Measurements from ENCODE around the gene AHRR.

The AHRR gene

GRCh38 chr5:440401-441201, 119.1 kb downstream of the AHRR start:
- peaks cover 5% of the 10 kb centered on the region for H3K4me1 ChIP-seq
- H3K4me2 ChIP-seq (ENCODE audit: low read length): no peak overlapping the region
- no peak overlapping the region for H3K9ac ChIP-seq
- H3K27me3 ChIP-seq (ENCODE audit: control insufficient read depth, insufficient read depth, low read length): no peaks in the 10 kb centered on the region
- H2AFZ ChIP-seq: no peak overlapping the region
- no peak for TF ChIP-seq CTCF (IDR thresholded peaks at IDR 0.05)
- no peak overlapping the region for H3K27ac ChIP-seq
- peaks cover 14% of the 10 kb centered on the region for H3K79me2 ChIP-seq
- H3K9me3 ChIP-seq (ENCODE audit: control insufficient read depth, low read length): no peaks in the 10 kb centered on the region
- no peak overlapping the region for H3K4me3 ChIP-seq (ENCODE audit: low read depth, low read length)
- H3K36me3 ChIP-seq (ENCODE audit: control insufficient read depth, insufficient read depth, low read length): no peaks in the 10 kb centered on the region

GRCh38 chr5:441996-442334, 120.5 kb downstream of the AHRR start:
- Histone ChIP-seq H3K9ac (no peak overlapping the region), H3K27me3 (ENCODE audit: control insufficient read depth, insufficient read depth, low read length) (no peaks in the 10 kb centered on the region), H3K9me3 (ENCODE audit: control insufficient read depth, low read length) (no peaks in the 10 kb centered on the region), H3K79me2 (peaks cover 20% of the 10 kb centered on the region), H3K4me3 (ENCODE audit: low read depth, low read length) (peak overlapping the region; percentile 87), H3K36me3 (ENCODE audit: control insufficient read depth, insufficient read depth, low read length) (no peaks in the 10 kb centered on the region), H3K27ac (no peak overlapping the region), H3K4me1 (peaks cover 5% of the 10 kb centered on the region), H2AFZ (peak overlapping the region; percentile 95), H3K4me2 (ENCODE audit: low read length) (peak overlapping the region; percentile 98)
- no peak for TF ChIP-seq CTCF (IDR thresholded peaks at IDR 0.05)

GRCh38 chr5:442335-443238, 121.1 kb downstream of the AHRR start, which contains the start of gene EXOC3:
EXOC3 (plus strand) TSS chr5:443176; CDS start chr5:446206, 3,030 bp downstream.
- Histone ChIP-seq H3K4me3 (ENCODE audit: low read depth, low read length) (peak within 1 kb of the TSS; percentile 87), H3K27me3 (ENCODE audit: control insufficient read depth, insufficient read depth, low read length) (no peaks in the 10 kb centered on the region), H3K36me3 (ENCODE audit: control insufficient read depth, insufficient read depth, low read length) (no peaks in the 10 kb centered on the region), H3K4me2 (ENCODE audit: low read length) (peak within 1 kb of the TSS; percentile 98), H3K9me3 (ENCODE audit: control insufficient read depth, low read length) (no peaks in the 10 kb centered on the region), H3K79me2 (peaks cover 26% of the 10 kb centered on the region), H3K9ac (peak within 1 kb of the TSS; percentile 58), H2AFZ (peak within 1 kb of the TSS; percentile 95), H3K27ac (peak within 1 kb of the TSS; percentile 68), H3K4me1 (peaks cover 5% of the 10 kb centered on the region)
- TF ChIP-seq CTCF (IDR thresholded peaks at IDR 0.05): no peak

GRCh38 chr5:443239-444151, 122.0 kb downstream of the AHRR start:
- Histone ChIP-seq H3K9ac (no peak overlapping the region), H3K27ac (peak overlapping the region; percentile 43), H3K4me2 (ENCODE audit: low read length) (peak overlapping the region; percentile 86), H3K9me3 (ENCODE audit: control insufficient read depth, low read length) (no peaks in the 10 kb centered on the region), H3K79me2 (peaks cover 33% of the 10 kb centered on the region), H3K27me3 (ENCODE audit: control insufficient read depth, insufficient read depth, low read length) (no peaks in the 10 kb centered on the region), H3K4me3 (ENCODE audit: low read depth, low read length) (peak overlapping the region; percentile 87), H2AFZ (peak overlapping the region; percentile 95), H3K36me3 (ENCODE audit: control insufficient read depth, insufficient read depth, low read length) (no peaks in the 10 kb centered on the region), H3K4me1 (peaks cover 5% of the 10 kb centered on the region)
- TF ChIP-seq CTCF (IDR thresholded peaks at IDR 0.05): no peak
